Mesenchymal stem cell (in vitro differentiated cells and primary cell): Measurements from ENCODE around the gene TREML1.

Experiments used
- DNase-seq: peaks from one replicate; pipeline ENCODE4 v3.0.0-alpha.2; 2013
- H2AFZ ChIP-seq: one replicate; pipeline ENCODE4 v1.6.1; 2013; ENCODE audit warnings: low read depth, mild to moderate bottlenecking, control low read depth, inconsistent platforms, low read length, moderate library complexity
- H2AK5ac ChIP-seq: 2 replicates; pipeline ENCODE4 v1.6.1; 2013; ENCODE audit warnings: low read length, moderate library complexity, mild to moderate bottlenecking, inconsistent platforms; ENCODE audit not compliant: severe bottlenecking
- H2BK120ac ChIP-seq: one replicate; pipeline ENCODE4 v1.6.1; 2013; ENCODE audit warnings: low read depth, mild to moderate bottlenecking, inconsistent platforms, low read length, moderate library complexity
- H2BK12ac ChIP-seq, 2 experiments: one replicate each; pipeline ENCODE4 v1.6.1; 2013; ENCODE audit warnings: inconsistent platforms in 2 of 2, low read length in 2 of 2, mild to moderate bottlenecking in 2 of 2, moderate library complexity in 2 of 2, control low read depth in 1 of 2
- H2BK15ac ChIP-seq: one replicate; pipeline ENCODE4 v1.6.1; 2013; ENCODE audit warnings: mild to moderate bottlenecking, low read depth, inconsistent platforms; ENCODE audit not compliant: poor library complexity, severe bottlenecking
- H2BK5ac ChIP-seq: 2 replicates; pipeline ENCODE4 v1.6.1; 2013; ENCODE audit warnings: low read depth, mild to moderate bottlenecking, low read length, control low read depth, inconsistent platforms; ENCODE audit not compliant: poor library complexity, severe bottlenecking
- H3K14ac ChIP-seq, 2 experiments: one replicate each; pipeline ENCODE4 v1.6.1; 2013; ENCODE audit warnings: inconsistent platforms in 2 of 2, low read length in 2 of 2, control low read depth in 1 of 2, mild to moderate bottlenecking in 1 of 2, moderate library complexity in 1 of 2
- H3K18ac ChIP-seq, 2 experiments: one replicate each; pipeline ENCODE4 v1.6.1; 2013; ENCODE audit warnings: inconsistent platforms in 2 of 2, low read length in 2 of 2, control low read depth in 1 of 2, low read depth in 1 of 2, mild to moderate bottlenecking in 1 of 2
- H3K23ac ChIP-seq, 2 experiments: one replicate each; pipeline ENCODE4 v1.6.1; 2013; ENCODE audit warnings: inconsistent platforms in 2 of 2, low read length in 2 of 2, mild to moderate bottlenecking in 2 of 2, moderate library complexity in 2 of 2, control low read depth in 1 of 2
- H3K27ac ChIP-seq: 2 replicates; pipeline ENCODE4 v1.5.1; 2013; ENCODE audit warnings: mild to moderate bottlenecking, moderate library complexity, low read length, control low read depth, inconsistent platforms; ENCODE audit not compliant: poor library complexity, severe bottlenecking
- H3K27me3 ChIP-seq, 2 experiments: 2 replicates each; pipeline versions ENCODE4 v1.6.1 to v1.7.0; 2013; ENCODE audit warnings: low read length in 2 of 2, mild to moderate bottlenecking in 2 of 2, moderate library complexity in 2 of 2, control low read depth in 1 of 2, inconsistent platforms in 1 of 2; ENCODE audit not compliant: control insufficient read depth in 1 of 2, insufficient read depth in 1 of 2
- H3K36me3 ChIP-seq, 2 experiments: 2 replicates each; pipeline versions ENCODE4 v1.6.1 to v1.7.0; 2013; ENCODE audit warnings: low read length in 2 of 2, control low read depth in 1 of 2, inconsistent platforms in 1 of 2, low read depth in 1 of 2, mild to moderate bottlenecking in 1 of 2; ENCODE audit not compliant: insufficient read depth in 2 of 2, control insufficient read depth in 1 of 2
- H3K4ac ChIP-seq, 2 experiments: one replicate each; pipeline ENCODE4 v1.6.1; 2013; ENCODE audit warnings: inconsistent platforms in 2 of 2, low read length in 2 of 2, mild to moderate bottlenecking in 2 of 2, moderate library complexity in 2 of 2, control low read depth in 1 of 2, low read depth in 1 of 2
- H3K4me1 ChIP-seq: 2 replicates; pipeline ENCODE4 v1.6.1; 2013; ENCODE audit warnings: low read depth, low read length, control low read depth; ENCODE audit not compliant: control insufficient read depth, insufficient read depth
- H3K4me2 ChIP-seq: 2 replicates; pipeline ENCODE4 v1.6.1; 2013; ENCODE audit warnings: low read length, mild to moderate bottlenecking, inconsistent platforms; ENCODE audit not compliant: poor library complexity, severe bottlenecking
- H3K4me3 ChIP-seq, 2 experiments: 2 replicates each; pipeline versions ENCODE4 v1.5.1 to v1.7.0; 2013; ENCODE audit warnings: low read length in 2 of 2, mild to moderate bottlenecking in 2 of 2, control low read depth in 1 of 2, low read depth in 1 of 2; ENCODE audit not compliant: insufficient read depth in 1 of 2
- H3K79me1 ChIP-seq: replicated peaks from 2 replicates; pipeline ENCODE4 v1.6.1; 2013; ENCODE audit warnings: mild to moderate bottlenecking, control low read depth, low read length, inconsistent platforms; ENCODE audit not compliant: poor library complexity, severe bottlenecking
- H3K9ac ChIP-seq: 2 replicates; pipeline ENCODE4 v1.7.0; 2013; ENCODE audit warnings: mild to moderate bottlenecking, low read length, moderate library complexity
- H3K9me3 ChIP-seq: 2 replicates; pipeline ENCODE4 v1.7.0; 2013; ENCODE audit warnings: mild to moderate bottlenecking, low read length; ENCODE audit not compliant: control insufficient read depth
- H4K8ac ChIP-seq: one replicate; pipeline ENCODE4 v1.6.1; 2013; ENCODE audit warnings: inconsistent platforms, mild to moderate bottlenecking, low read length, moderate library complexity
- H4K91ac ChIP-seq: one replicate; pipeline ENCODE4 v1.6.1; 2013; ENCODE audit warnings: mild to moderate bottlenecking, low read length, inconsistent platforms
- WGBS: methylation state at CpG from one replicate; pipeline ENCODE4 v1.1.7; 2013; ENCODE audit warnings: mixed read lengths; 5-methylcytosine and 5-hydroxymethylcytosine counted together

Gene TREML1

DNA sequence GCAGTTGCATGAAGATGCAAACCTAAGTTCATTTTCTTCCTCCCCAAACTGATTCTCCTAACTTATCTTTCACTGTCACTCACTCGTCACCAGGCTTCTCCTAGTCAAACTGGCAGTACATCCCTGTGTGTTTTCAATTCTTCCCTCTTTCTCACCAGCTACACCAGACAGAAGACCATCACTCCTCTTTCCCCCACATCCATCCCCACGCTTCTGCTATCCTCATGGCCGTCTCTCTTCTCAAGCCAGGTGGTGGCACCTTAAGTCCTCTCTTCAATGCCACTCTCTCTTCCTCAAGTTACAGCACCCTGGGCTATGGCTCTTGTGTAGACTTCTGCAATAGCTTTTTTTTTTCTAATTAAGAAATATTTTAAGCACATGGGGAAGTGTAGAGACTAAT, 23.1 kb upstream of the TREML1 start:
- no peak overlapping the region for H2BK12ac ChIP-seq
- H3K79me1 ChIP-seq = no peaks in the 10 kb centered on the region
- H3K27ac ChIP-seq = no peak overlapping the region
- H4K8ac ChIP-seq = no peak overlapping the region
- no peak overlapping the region for H2AFZ ChIP-seq
- 72% methylated on average over 3 of the region's 3 CpGs for WGBS
- H2BK120ac ChIP-seq = no peak overlapping the region
- H4K91ac ChIP-seq = no peak overlapping the region
- no peak overlapping the region for H3K4me2 ChIP-seq
- no peak overlapping the region for H3K9ac ChIP-seq
- peaks cover 23 to 47% of the 10 kb centered on the region in 2 experiments for H3K27me3 ChIP-seq
- no peak overlapping the region for H3K23ac ChIP-seq
- H3K4me3 ChIP-seq = no peak overlapping the region
- H3K14ac ChIP-seq = no peak overlapping the region
- peaks cover 10% of the 10 kb centered on the region for H3K4me1 ChIP-seq
- no peak overlapping the region for H2BK5ac ChIP-seq
- no peaks in the 10 kb centered on the region for H3K9me3 ChIP-seq
- no peak overlapping the region for H2BK15ac ChIP-seq
- H3K18ac ChIP-seq = no peak overlapping the region
- H3K4ac ChIP-seq = no peak overlapping the region
- no peak overlapping the region for H2AK5ac ChIP-seq
- H3K36me3 ChIP-seq = no peaks in the 10 kb centered on the region
- DNase-seq = no peak

GRCh38 chr6:41176189-41176588, 22.0 kb upstream of the TREML1 start:
- Histone ChIP-seq H4K91ac (no peak overlapping the region), H3K36me3 (no peaks in the 10 kb centered on the region), H2BK15ac (no peak overlapping the region), H3K4ac (no peak overlapping the region), H2AK5ac (no peak overlapping the region), H2AFZ (no peak overlapping the region), H3K9me3 (no peaks in the 10 kb centered on the region), H3K14ac (no peak overlapping the region), H2BK120ac (no peak overlapping the region), H3K23ac (no peak overlapping the region), H3K4me1 (peaks cover 5% of the 10 kb centered on the region), H4K8ac (no peak overlapping the region), H3K27ac (no peak overlapping the region), H3K18ac (no peak overlapping the region), H3K27me3 (peaks cover 19 to 39% of the 10 kb centered on the region in 2 experiments), H3K4me3 (no peak overlapping the region), H3K9ac (no peak overlapping the region), H2BK12ac (no peak overlapping the region), H3K79me1 (no peaks in the 10 kb centered on the region), H2BK5ac (no peak overlapping the region), H3K4me2 (no peak overlapping the region)
- whole genome bisulfite sequencing = 88% methylated on average over 12 of the region's 12 CpGs
- DNase-seq = no peak

- Histone ChIP-seq H3K36me3 (no peaks in the 10 kb centered on the region), H3K4ac (no peak overlapping the region), H2AFZ (no peak overlapping the region), H3K4me1 (peaks cover 5% of the 10 kb centered on the region), H4K91ac (no peak overlapping the region), H3K18ac (no peak overlapping the region), H3K9ac (no peak overlapping the region), H3K4me3 (no peak overlapping the region), H2BK12ac (no peak overlapping the region), H2BK120ac (no peak overlapping the region), H2BK5ac (no peak overlapping the region), H3K79me1 (no peaks in the 10 kb centered on the region), H3K9me3 (no peaks in the 10 kb centered on the region), H4K8ac (no peak overlapping the region), H3K27me3 (peaks cover 19 to 30% of the 10 kb centered on the region in 2 experiments), H2BK15ac (no peak overlapping the region), H2AK5ac (no peak overlapping the region), H3K14ac (no peak overlapping the region), H3K4me2 (no peak overlapping the region), H3K23ac (no peak overlapping the region), H3K27ac (no peak overlapping the region)
- DNase-seq = no peak
- WGBS = 100% methylated on average over 1 of the region's 1 CpG
These were observed 20.9 kb upstream of the TREML1 start for GRCh38 chr6:41175084-41175483.

- WGBS = 86% methylated on average over 1 of the region's 2 CpGs
- H3K4me3 ChIP-seq = no peak overlapping the region
- no peaks in the 10 kb centered on the region for H3K79me1 ChIP-seq
- no peak overlapping the region for H2BK12ac ChIP-seq
- H3K23ac ChIP-seq = no peak overlapping the region
- H3K18ac ChIP-seq = no peak overlapping the region
- H3K4ac ChIP-seq = no peak overlapping the region
- no peak overlapping the region for H4K8ac ChIP-seq
- H3K4me1 ChIP-seq = peaks cover 4% of the 10 kb centered on the region
- peaks cover 19 to 27% of the 10 kb centered on the region in 2 experiments for H3K27me3 ChIP-seq
- no peak overlapping the region for H3K27ac ChIP-seq
- no peaks in the 10 kb centered on the region for H3K36me3 ChIP-seq
- no peaks in the 10 kb centered on the region for H3K9me3 ChIP-seq
- no peak overlapping the region for H2AK5ac ChIP-seq
- no peak for DNase-seq
- H3K9ac ChIP-seq = no peak overlapping the region
- H2AFZ ChIP-seq = no peak overlapping the region
- H4K91ac ChIP-seq = no peak overlapping the region
- no peak overlapping the region for H2BK120ac ChIP-seq
- H2BK5ac ChIP-seq = no peak overlapping the region
- no peak overlapping the region for H2BK15ac ChIP-seq
- H3K14ac ChIP-seq = no peak overlapping the region
- H3K4me2 ChIP-seq = no peak overlapping the region
These were observed 20.5 kb upstream of the TREML1 start for GRCh38 chr6:41174610-41175009.
